EL (cell line): ENCODE results near the gene TRIML1.
A peak's percentile ranks its signal among the peaks of the same experiment; 100 is the strongest.
"Not testable (repeated sequence)": the region's sequence is repeated elsewhere in the genome, so short reads cannot be mapped to it uniquely, and the experiment has no call there.

Source experiments
- DNase-seq: peaks from one replicate; pipeline ENCODE4 v3.0.0-alpha.2; 2016

Gene TRIML1

GRCh38 chr4:188154668-188155405, 15.6 kb downstream of the TRIML1 start:
- DNase-seq, result no peak

DNA sequence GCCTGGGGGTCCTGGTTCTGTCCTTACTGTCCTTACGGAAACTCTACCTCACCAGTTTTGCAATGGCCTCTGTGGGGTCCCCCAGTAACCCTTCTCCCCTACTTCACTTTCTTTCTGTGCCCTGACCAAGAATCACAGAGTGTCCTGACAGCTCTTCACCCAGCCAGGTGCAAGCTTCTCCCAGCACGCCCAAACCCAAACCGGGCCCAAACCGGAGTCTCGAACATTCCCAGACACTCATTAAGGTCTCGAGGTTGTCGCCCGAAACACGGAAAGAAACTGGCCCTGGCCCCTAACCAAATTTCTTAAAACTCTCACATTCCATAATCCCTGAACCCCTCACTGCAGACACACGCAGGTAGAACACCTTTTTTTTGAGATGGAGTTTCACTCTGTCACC, 19.1 kb downstream of the TRIML1 start:
- no peak for DNase-seq

- DNase-seq, result not testable (repeated sequence)
Observed at GRCh38 chr4:188159513-188160226, 20.4 kb downstream of the TRIML1 start.

DNA sequence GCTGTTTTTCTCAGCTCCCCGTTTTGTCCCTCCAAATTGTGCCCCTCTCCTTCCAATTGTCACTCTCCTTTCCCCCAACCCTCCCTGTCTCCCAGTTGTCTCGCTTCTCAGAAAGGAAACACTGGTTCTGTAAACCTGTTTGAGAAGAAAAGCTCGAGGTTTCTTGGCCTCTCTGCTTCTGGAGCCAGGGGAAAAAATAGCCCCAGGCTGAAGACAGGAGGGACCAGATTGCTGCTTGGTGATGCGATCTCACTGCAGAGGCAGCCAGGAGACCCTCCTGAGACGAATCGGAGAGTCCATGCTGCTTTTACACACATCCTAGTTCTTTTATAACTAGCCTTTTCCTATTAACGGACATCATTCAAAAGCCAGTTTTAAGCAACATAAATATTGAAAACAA, 21.2 kb downstream of the TRIML1 start:
- no peak for DNase-seq

GRCh38 chr4:188161167-188161566, 21.9 kb downstream of the TRIML1 start:
- no peak for DNase-seq

DNA sequence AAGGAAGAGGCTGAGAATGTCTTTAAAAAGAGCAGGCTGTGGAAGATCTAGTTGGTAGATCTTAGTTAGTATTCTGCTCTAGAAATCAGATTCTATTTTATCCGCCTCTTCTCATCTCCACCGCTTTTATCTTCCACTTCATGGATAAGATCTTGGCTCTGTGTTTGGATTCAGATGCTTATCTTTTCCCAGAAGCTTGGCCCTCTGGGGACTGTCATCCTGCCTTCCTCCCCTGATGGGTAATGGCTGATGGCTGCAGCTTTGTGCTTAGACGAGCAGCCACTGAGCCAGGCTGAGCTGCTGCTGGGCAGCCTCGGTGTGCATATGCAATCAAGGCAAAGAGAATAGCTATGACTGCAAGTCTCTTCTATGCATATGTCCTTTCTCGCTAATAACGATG, 23.5 kb downstream of the TRIML1 start:
- DNase-seq, result no peak

DNA sequence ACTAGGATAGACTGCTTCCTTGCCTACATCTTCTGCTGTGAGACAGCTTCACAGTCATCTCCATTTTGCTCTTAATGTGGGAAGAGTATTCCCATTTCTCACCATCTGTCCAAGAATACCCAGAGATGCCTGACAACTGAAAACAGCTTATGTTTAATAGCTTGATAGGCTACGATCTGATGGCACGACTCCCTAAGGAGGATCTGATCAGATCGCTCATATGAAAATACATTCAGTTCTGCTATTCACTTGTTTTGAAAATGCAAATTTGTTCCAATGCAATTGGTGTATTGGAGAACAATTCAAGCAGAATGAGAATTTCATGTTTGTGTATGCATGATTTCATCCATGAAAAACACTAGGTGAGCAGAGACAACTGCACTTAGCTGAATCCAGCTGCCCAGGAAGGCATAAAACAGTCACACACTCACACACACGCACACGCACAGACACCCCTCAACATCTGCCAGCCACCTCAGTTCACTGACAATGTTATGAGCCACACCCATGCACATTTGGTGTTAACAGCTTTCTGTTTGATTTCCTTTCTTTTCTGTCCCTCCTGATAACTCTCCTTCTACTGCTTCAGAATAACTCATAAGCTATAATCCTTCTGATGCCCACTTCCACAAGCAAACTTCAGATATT, 29.6 kb downstream of the TRIML1 start:
- no peak for DNase-seq

DNA sequence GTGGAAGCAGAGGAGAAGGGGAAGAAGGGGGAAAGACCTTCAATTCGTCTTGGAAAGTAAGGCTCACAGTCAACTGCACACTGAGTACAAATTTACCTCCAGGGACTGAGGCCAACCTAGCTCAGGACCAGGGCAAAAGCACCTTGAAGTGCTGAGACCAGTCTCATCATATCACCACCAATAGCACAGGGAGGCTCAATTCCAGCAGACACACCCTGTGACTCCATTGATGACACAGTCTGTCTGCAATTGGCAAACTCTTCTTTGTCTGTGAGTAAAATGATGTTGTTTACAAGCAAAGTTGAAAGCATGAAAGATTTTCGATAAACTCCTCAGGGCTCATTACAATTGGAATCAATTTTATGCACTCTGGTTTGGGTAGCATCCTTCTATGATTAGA, 32.3 kb downstream of the TRIML1 start:
- DNase-seq, result no peak

GRCh38 chr4:188175288-188175687, 36.0 kb downstream of the TRIML1 start:
- DNase-seq, result no peak

DNA sequence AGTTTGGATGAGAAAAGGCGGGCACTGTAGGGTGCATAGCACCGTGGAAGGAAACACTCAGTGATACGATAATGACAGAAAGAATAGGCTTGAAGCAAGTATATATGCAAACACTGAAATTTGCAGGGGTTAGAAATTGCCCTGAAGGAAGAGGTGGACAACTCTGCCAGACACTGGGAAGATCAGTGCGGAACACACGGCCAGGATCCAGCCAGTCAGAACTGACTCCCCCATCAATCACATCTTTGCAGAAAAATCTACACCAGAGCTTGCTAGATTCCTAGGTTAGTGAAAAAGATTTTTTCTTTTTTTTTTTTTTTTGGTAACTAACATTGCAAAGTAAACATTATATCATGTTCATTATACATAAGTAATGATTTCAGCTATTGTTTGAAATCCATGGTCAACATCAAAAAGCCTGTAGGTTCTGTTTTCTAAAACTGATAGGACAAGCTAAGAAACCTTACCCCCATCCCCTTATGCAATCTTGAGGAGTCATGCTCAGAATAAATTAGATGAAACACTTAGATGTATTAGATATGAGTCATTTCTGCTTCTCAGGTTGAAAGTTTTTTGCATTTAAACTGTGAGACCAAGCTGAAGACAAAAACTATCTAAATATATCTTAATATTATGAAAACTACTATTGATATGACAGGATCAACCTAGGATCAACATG, 38.9 kb downstream of the TRIML1 start:
- DNase-seq, result peak; percentile 2

- DNase-seq, result no peak
Observed at GRCh38 chr4:188178806-188179205, 39.6 kb downstream of the TRIML1 start.

DNA sequence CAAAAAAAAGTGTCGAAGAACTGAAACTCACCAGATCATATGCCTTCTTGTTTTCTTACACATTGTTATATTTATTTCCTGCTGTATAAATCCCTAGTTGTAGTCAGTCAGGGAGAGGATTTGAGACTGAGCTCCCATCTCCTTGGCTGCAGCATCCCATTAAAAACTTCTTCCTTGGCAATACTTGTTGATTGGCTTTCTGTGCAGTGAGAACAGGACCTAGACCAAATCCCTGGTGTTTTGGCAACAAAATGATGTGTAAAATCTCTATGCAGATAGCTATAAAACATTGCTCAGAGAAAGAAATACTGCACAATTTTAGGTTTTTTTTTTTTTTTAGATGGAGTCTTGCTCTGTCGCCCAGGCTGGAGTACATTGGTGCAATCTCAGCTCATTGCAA, 47.9 kb downstream of the TRIML1 start:
- DNase-seq, result no peak

DNA sequence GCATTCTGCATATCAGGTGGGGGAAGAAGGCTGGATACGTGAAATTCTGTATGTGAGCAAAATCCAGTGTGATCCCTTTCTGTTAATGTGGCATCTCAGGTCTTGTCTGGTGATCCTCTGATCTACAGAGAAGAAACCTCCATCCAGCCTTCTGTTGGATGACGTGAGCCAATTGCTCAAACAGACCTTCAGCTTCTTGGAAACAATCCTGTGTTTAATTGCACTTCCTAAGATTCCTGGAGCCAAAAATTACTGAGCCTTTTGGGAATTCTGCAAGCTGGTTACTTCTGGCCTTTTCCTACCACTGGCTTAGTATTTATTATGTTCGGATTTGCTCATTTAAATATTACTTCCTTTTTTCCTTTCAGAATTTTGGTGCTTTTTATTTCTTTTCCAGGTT, 51.2 kb downstream of the TRIML1 start:
- DNase-seq, result no peak

DNA sequence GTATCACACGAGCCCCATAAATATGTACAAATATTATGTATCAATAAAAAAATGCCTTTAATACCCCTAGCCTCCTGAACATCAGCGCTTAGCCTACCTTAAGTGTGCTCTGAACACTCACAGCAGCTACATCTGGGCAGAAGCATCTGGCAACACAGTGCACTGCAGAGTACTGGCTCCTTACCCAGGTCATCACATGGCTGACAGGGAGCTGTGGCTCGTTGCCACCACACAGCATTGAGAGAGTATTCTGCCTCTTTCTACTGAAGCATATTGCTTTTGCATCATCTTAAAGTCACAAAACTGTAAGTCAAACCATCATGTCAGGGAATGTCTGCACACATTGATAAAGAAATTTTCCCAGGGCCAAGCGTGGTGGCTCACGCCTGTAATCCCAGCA, 55.2 kb downstream of the TRIML1 start:
- no peak for DNase-seq

- DNase-seq, result no peak
Observed at GRCh38 chr4:188195389-188195985, 56.2 kb downstream of the TRIML1 start.

DNA sequence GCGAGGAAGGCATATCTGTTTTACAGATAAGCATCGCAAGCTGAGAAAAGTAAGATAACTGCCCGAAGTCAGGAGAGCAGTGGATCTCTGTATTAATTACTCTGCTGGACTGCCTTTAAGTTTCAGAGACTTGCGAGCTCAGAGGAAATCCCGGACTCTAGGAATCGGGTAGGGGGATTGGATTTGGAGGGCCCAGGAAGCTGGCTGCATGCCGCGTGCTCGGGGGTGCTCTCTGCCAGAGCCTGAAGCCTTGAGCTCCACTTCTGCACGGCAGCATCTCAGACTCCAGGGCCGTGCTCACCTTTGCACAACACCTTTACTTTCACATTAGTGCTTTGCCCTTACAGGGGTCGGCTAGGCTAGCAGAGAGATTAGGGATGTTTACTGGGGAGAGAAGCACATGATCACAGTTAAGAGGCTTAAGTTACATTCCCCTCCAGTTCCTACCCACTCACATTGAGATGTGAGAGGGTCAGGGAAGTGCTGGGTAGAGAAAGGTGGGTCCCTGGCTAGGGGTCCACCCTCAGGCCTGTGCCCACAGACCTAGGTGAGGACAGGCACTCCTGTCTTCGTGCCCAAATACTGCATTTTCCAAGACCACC, 57.0 kb downstream of the TRIML1 start:
- DNase-seq, result no peak
